GM23338 (cell line): ENCODE results near the gene HTT. TPM values are rescaled to one million over a fixed set of nuclear protein-coding genes. Genes with fewer than 3 reads are reported as not detected.

Experiments used
- ATAC-seq: fragments of 200-7000 bp; cut with Tn5 transposase; 3 replicates; pipeline ENCODE4 v1.9.1; 2020
- DNase-seq: peaks from one replicate; pipeline ENCODE4 v3.0.0-alpha.2; 2015; ENCODE audit warnings: low spot score
- H2AFZ ChIP-seq: fragments of 200-600 bp; sonication (generic); 2 replicates; pipeline ENCODE4 v1.8.0; 2016; ENCODE audit warnings: antibody characterized with exemption, mild to moderate bottlenecking, moderate library complexity
- H3F3A ChIP-seq: fragments of 200-600 bp; sonication (generic); replicated peaks from 2 replicates; pipeline ENCODE4 v1.8.0; 2017; ENCODE audit warnings: antibody characterized with exemption, mixed run types, low read depth
- H3K27ac ChIP-seq: fragments of 200-600 bp; sonication (generic); 2 replicates; pipeline ENCODE4 v1.6.1; 2016; ENCODE audit warnings: low read depth
- H3K27me3 ChIP-seq: fragments of 200-600 bp; sonication (generic); 2 replicates; pipeline ENCODE4 v1.8.0; 2016; ENCODE audit warnings: mild to moderate bottlenecking, mixed run types, moderate library complexity; ENCODE audit not compliant: insufficient read depth
- H3K36me3 ChIP-seq: fragments of 200-600 bp; sonication (generic); 2 replicates; pipeline ENCODE4 v1.8.0; 2016; ENCODE audit warnings: mild to moderate bottlenecking; ENCODE audit not compliant: insufficient read depth
- H3K4me1 ChIP-seq: fragments of 200-600 bp; sonication (generic); 2 replicates; pipeline ENCODE4 v1.8.0; 2016; ENCODE audit warnings: mild to moderate bottlenecking, moderate library complexity; ENCODE audit not compliant: insufficient read depth
- H3K4me2 ChIP-seq: fragments of 200-600 bp; sonication (generic); 2 replicates; pipeline ENCODE4 v1.7.1; 2017; ENCODE audit warnings: mixed run types
- H3K4me3 ChIP-seq: fragments of 200-600 bp; sonication (generic); 2 replicates; pipeline ENCODE4 v1.6.1; 2016; ENCODE audit warnings: mixed run types
- H3K79me2 ChIP-seq: fragments of 200-600 bp; sonication (generic); replicated peaks from 2 replicates; pipeline ENCODE4 v1.8.0; 2017; ENCODE audit warnings: mild to moderate bottlenecking; ENCODE audit not compliant: insufficient read depth
- H3K9me2 ChIP-seq: fragments of 200-600 bp; sonication (generic); 2 replicates; pipeline ENCODE4 v1.8.0; 2017; ENCODE audit not compliant: insufficient read depth
- H4K20me1 ChIP-seq: fragments of 200-600 bp; sonication (generic); replicated peaks from 2 replicates; pipeline ENCODE4 v1.8.0; 2017; ENCODE audit warnings: mild to moderate bottlenecking; ENCODE audit not compliant: insufficient read depth
- H3K27ac Mint-ChIP-seq: 2 replicates; pipeline ENCODE4 v1.8.0; 2020; ENCODE audit warnings: inconsistent platforms, mild to moderate bottlenecking, moderate library complexity, mixed read lengths
- H3K27me3 Mint-ChIP-seq: 3 replicates; pipeline ENCODE4 v1.8.0; 2022; ENCODE audit warnings: low read depth, mild to moderate bottlenecking, moderate library complexity, mixed read lengths, inconsistent platforms; ENCODE audit not compliant: insufficient read depth, poor library complexity
- H3K36me3 Mint-ChIP-seq: 3 replicates; pipeline ENCODE4 v1.8.0; 2021; ENCODE audit warnings: low read depth, mild to moderate bottlenecking, inconsistent platforms, moderate library complexity, mixed read lengths
- H3K4me1 Mint-ChIP-seq: 3 replicates; pipeline ENCODE4 v1.8.0; 2020; ENCODE audit warnings: mild to moderate bottlenecking, inconsistent platforms, mixed read lengths
- H3K4me3 Mint-ChIP-seq: 3 replicates; pipeline ENCODE4 v1.8.0; 2021; ENCODE audit warnings: moderate library complexity, mild to moderate bottlenecking, inconsistent platforms, mixed read lengths
- H3K9me3 Mint-ChIP-seq: 3 replicates; pipeline ENCODE4 v1.8.0; 2020; ENCODE audit warnings: moderate library complexity, mild to moderate bottlenecking, inconsistent platforms, mixed read lengths
- CREB1 ChIP-seq: fragments of 250-450 bp; sonication (Bioruptor Pico); IDR thresholded peaks from 2 replicates; pipeline ENCODE4 v1.5.0; 2020; ENCODE audit warnings: low read depth, mild to moderate bottlenecking, moderate library complexity
- EZH2 ChIP-seq: fragments of 200-600 bp; sonication (generic); IDR thresholded peaks from one replicate; pipeline ENCODE4 v1.8.0; 2017; ENCODE audit warnings: antibody characterized with exemption, mild to moderate bottlenecking, low read depth; ENCODE audit not compliant: unreplicated experiment
- EZH2phosphoT487 ChIP-seq: fragments of 200-600 bp; sonication (generic); IDR thresholded peaks from one replicate; pipeline ENCODE4 v1.8.1; 2018; ENCODE audit warnings: antibody characterized with exemption; ENCODE audit not compliant: unreplicated experiment
- JUNB ChIP-seq: IDR thresholded peaks from one replicate; pipeline ENCODE4 v1.6.1; 2016; ENCODE audit warnings: antibody characterized with exemption; ENCODE audit not compliant: unreplicated experiment
- NANOG ChIP-seq: IDR thresholded peaks from 2 replicates; pipeline ENCODE4 v1.6.1; 2016; ENCODE audit warnings: antibody characterized with exemption, borderline replicate concordance
- POLR2AphosphoS5 ChIP-seq: IDR thresholded peaks from 2 replicates; pipeline ENCODE4 v1.6.1; 2016; ENCODE audit warnings: antibody characterized with exemption, low read depth
- STAT1 ChIP-seq: IDR thresholded peaks from one replicate; pipeline ENCODE4 v1.6.1; 2016; ENCODE audit warnings: antibody characterized with exemption; ENCODE audit not compliant: unreplicated experiment
- ZNF331 ChIP-seq: fragments of 250-450 bp; sonication (Bioruptor Pico); IDR thresholded peaks from 2 replicates; pipeline ENCODE4 v1.5.0; 2020; ENCODE audit warnings: low read depth, mild to moderate bottlenecking, moderate library complexity
- polyA plus RNA-seq: library from polyadenylated mRNA; unstranded; fragments of >200 nt; fragmentation: Nextera tagmentation; extraction: Ambion mirVana; gene quantifications from 2 replicates; pipeline ENCODE4 v1.2.1, GENCODE V29; 2016
- total RNA-seq: library from RNA; depleted of rRNA; stranded (reverse); fragments of >200 nt; shearing (Covaris generic); gene quantifications from 2 replicates; pipeline ENCODE4 v1.2.3, GENCODE V29; 2014
- TF ChIP-seq, protein P1 (sequence below): IDR thresholded peaks from 2 replicates; pipeline ENCODE4 v1.6.1; 2016; ENCODE audit warnings: antibody characterized with exemption

Gene HTT
- total and polyA plus RNA-seq, 2 experiments from 2014 or later: 26.6 to 67.7 TPM

DNA sequence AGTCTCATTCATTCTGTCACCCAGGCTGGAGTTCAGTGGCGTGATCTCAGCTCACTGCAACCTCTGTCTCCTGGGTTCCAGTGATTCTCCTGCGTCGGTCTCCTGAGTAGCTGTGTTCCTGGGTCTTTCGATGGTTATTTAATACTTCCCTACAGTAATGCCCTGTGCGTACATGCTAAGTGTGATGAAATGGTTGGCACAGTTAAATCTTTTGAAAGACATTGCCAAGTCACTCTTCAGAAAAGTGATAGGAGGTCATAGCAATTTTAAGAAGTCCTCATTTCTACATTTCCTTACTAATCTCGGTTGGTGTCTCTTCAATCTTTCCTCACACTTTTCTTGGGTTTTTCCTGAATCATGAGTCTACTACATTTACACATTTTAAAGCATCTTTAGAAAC, 14.5 kb upstream of the HTT start:
- peaks cover 33% of the 10 kb centered on the region for H3K9me3 Mint-ChIP-seq
- H3K27ac ChIP-seq: no peak overlapping the region
- H3K27me3 ChIP-seq: no peaks in the 10 kb centered on the region
- no peaks in the 10 kb centered on the region for H3K79me2 ChIP-seq
- no peak overlapping the region for H3K4me2 ChIP-seq
- H3K9me2 ChIP-seq: peaks cover 5% of the 10 kb centered on the region; the same call in 1 of the 2 replicates
- 0 out of 3 replicates have a peak, but pooled peaks cover 4% of the 10 kb centered on the region for H3K4me1 Mint-ChIP-seq
- DNase-seq (no peak), ATAC-seq (no peak)
- no peak overlapping the region for H3K4me3 Mint-ChIP-seq
- H4K20me1 ChIP-seq: no peaks in the 10 kb centered on the region
- no peak overlapping the region for H2AFZ ChIP-seq
- peaks cover 11% of the 10 kb centered on the region; the same call in 2 of the 3 replicates for H3K36me3 Mint-ChIP-seq
- H3K27ac Mint-ChIP-seq: no peak overlapping the region
- H3F3A ChIP-seq: no peaks in the 10 kb centered on the region
- H3K4me3 ChIP-seq: no peak overlapping the region
- peaks cover 5% of the 10 kb centered on the region for H3K36me3 ChIP-seq
- H3K4me1 ChIP-seq: no peaks in the 10 kb centered on the region
- H3K27me3 Mint-ChIP-seq: peaks cover 19% of the 10 kb centered on the region
- no peak for TF ChIP-seq NANOG

DNA sequence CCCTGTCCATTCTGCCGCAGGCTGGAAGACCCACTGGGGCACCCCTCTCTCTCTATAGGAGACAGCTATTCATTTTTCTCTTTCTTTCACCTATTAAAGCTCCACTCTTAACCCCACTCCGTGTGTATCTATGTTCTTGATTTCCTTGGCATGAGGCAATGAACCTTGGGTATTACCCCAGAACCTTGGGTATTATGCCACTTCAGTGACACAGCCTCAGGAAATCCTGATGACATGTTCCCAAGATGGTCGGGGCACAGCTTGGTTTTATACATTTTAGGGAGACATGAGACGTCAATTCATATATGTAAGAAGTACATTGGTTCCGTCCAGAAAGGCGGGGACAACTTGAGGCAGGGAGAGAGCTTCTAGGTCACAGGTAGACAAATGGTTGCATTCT, 13.5 kb upstream of the HTT start:
- H4K20me1 ChIP-seq: no peaks in the 10 kb centered on the region
- peaks cover 5% of the 10 kb centered on the region; the same call in 1 of the 2 replicates for H3K9me2 ChIP-seq
- Mint-ChIP-seq H3K36me3 (peaks cover 5% of the 10 kb centered on the region; the same call in 2 of the 3 replicates), H3K27me3 (peaks cover 19% of the 10 kb centered on the region), H3K4me1 (0 out of 3 replicates have a peak, but pooled peaks cover 4% of the 10 kb centered on the region), H3K4me3 (no peak overlapping the region), H3K27ac (no peak overlapping the region), H3K9me3 (peaks cover 23% of the 10 kb centered on the region)
- ATAC-seq (no peak), DNase-seq (no peak)
- TF ChIP-seq CREB1 (CRISPR knock-in tag): no peak
- TF ChIP-seq, protein P1, sequence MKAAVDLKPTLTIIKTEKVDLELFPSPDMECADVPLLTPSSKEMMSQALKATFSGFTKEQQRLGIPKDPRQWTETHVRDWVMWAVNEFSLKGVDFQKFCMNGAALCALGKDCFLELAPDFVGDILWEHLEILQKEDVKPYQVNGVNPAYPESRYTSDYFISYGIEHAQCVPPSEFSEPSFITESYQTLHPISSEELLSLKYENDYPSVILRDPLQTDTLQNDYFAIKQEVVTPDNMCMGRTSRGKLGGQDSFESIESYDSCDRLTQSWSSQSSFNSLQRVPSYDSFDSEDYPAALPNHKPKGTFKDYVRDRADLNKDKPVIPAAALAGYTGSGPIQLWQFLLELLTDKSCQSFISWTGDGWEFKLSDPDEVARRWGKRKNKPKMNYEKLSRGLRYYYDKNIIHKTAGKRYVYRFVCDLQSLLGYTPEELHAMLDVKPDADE: no peak
- no peak for TF ChIP-seq EZH2phosphoT487
- TF ChIP-seq EZH2: no peak
- no peak for TF ChIP-seq STAT1
- no peak for TF ChIP-seq JUNB
- no peaks in the 10 kb centered on the region; the same call in 1 of the 2 replicates for H3K36me3 ChIP-seq
- H3F3A ChIP-seq: no peaks in the 10 kb centered on the region
- no peaks in the 10 kb centered on the region for H3K4me1 ChIP-seq
- no peaks in the 10 kb centered on the region for H3K79me2 ChIP-seq
- H3K4me3 ChIP-seq: no peak overlapping the region
- no peak overlapping the region for H2AFZ ChIP-seq
- no peaks in the 10 kb centered on the region for H3K27me3 ChIP-seq
- no peak overlapping the region for H3K4me2 ChIP-seq
- H3K27ac ChIP-seq: no peak overlapping the region

DNA sequence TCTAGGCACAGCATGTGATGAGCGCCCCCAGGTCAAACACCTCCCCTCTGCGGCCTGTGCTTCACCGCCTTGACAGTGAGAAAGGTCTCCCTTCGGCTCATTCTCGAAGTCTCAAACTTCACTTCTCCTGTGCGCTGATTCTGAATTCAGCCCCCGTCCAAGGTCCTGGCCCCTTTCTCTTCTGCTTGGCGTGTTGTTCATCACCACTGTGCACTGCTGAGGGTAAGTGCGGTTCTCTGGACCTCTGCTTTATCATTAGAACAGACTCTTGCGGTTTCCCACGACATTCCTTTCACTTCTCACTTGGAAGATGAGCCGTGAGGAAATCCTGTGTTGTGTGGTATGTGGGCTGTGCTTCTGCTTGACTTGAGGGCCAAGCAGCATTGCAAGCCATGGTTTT, 12.0 kb upstream of the HTT start:
- no peak overlapping the region for H3K4me3 ChIP-seq
- no peak overlapping the region for H3K4me2 ChIP-seq
- no peak overlapping the region for H3K27ac ChIP-seq
- H3F3A ChIP-seq: no peaks in the 10 kb centered on the region
- no peaks in the 10 kb centered on the region for H3K4me1 ChIP-seq
- Mint-ChIP-seq H3K4me3 (no peak overlapping the region), H3K9me3 (peaks cover 9% of the 10 kb centered on the region; the same call in 1 of the 3 replicates), H3K27me3 (peaks cover 17% of the 10 kb centered on the region), H3K27ac (no peak overlapping the region), H3K36me3 (no peaks in the 10 kb centered on the region), H3K4me1 (0 out of 3 replicates have a peak, but pooled peaks cover 4% of the 10 kb centered on the region)
- H3K9me2 ChIP-seq: peaks cover 5% of the 10 kb centered on the region; the same call in 1 of the 2 replicates
- TF ChIP-seq POLR2AphosphoS5 (no peak), ZNF331 (no peak), STAT1 (no peak)
- H3K79me2 ChIP-seq: no peaks in the 10 kb centered on the region
- H3K36me3 ChIP-seq: no peaks in the 10 kb centered on the region
- no peak for ATAC-seq
- no peak overlapping the region; the same call in 1 of the 2 replicates for H2AFZ ChIP-seq
- no peaks in the 10 kb centered on the region for H3K27me3 ChIP-seq
- DNase-seq: no peak
- H4K20me1 ChIP-seq: no peaks in the 10 kb centered on the region
